A673 (cell line): Measurements from ENCODE around the gene SLC38A9. TPM values are rescaled to one million over a fixed set of nuclear protein-coding genes. Genes with fewer than 3 reads are reported as not detected.

Experiments
- BruUV-seq: library from RNA; stranded (reverse); fragments of 400-500 nt; replicated peaks from 2 replicates; lab custom pipeline; 2021; lab: Mats Ljungman, UMichigan
- CTCF ChIA-PET: fragments of 300-600 bp; sonication (Branson Sonifier 250); formaldehyde crosslinking; loops from one replicate; lab custom pipeline; 2022; ENCODE audit warnings: antibody characterized with exemption; lab: Charles Lee
- POLR2A ChIA-PET: fragments of 300-600 bp; sonication (Branson Sonifier 250); formaldehyde crosslinking; loops from one replicate; lab custom pipeline; 2022; ENCODE audit warnings: antibody characterized with exemption; ENCODE audit not compliant: low non-redundant PET; lab: Charles Lee
- DNase-seq: peaks from one replicate; pipeline ENCODE4 v3.0.0-alpha.2; 2015; ENCODE audit warnings: low spot score
- H3K27ac ChIP-seq: fragments of 200-600 bp; sonication (generic); 2 replicates; pipeline ENCODE4 v1.5.1; 2016; ENCODE audit warnings: mixed run types, low read depth, mild to moderate bottlenecking, mixed read lengths, antibody characterized with exemption, low read length; ENCODE audit not compliant: poor library complexity, severe bottlenecking
- H3K27me3 ChIP-seq: fragments of 200-600 bp; sonication (generic); replicated peaks from 2 replicates; pipeline ENCODE4 v1.6.1; 2017; ENCODE audit warnings: mixed run types, low read depth, mild to moderate bottlenecking, mixed read lengths, antibody characterized with exemption, low read length; ENCODE audit not compliant: insufficient read depth, poor library complexity
- H3K36me3 ChIP-seq: fragments of 200-600 bp; sonication (generic); 2 replicates; pipeline ENCODE4 v1.6.1; 2016; ENCODE audit warnings: mixed run types, mild to moderate bottlenecking, mixed read lengths, antibody characterized with exemption, low read length; ENCODE audit not compliant: insufficient read depth, poor library complexity, severe bottlenecking
- H3K4me1 ChIP-seq: fragments of 200-600 bp; sonication (generic); 2 replicates; pipeline ENCODE4 v1.6.1; 2017; ENCODE audit warnings: mixed run types, mild to moderate bottlenecking, mixed read lengths, antibody characterized with exemption, low read length; ENCODE audit not compliant: insufficient read depth, poor library complexity, severe bottlenecking
- H3K4me3 ChIP-seq: fragments of 200-600 bp; sonication (generic); 2 replicates; pipeline ENCODE4 v1.5.1; 2016; ENCODE audit warnings: low read depth, mixed run types, mild to moderate bottlenecking, mixed read lengths, low read length; ENCODE audit not compliant: poor library complexity, severe bottlenecking
- H3K9me3 ChIP-seq: fragments of 200-600 bp; sonication (generic); 2 replicates; pipeline ENCODE4 v1.6.1; 2016; ENCODE audit warnings: mixed run types, low read depth, mild to moderate bottlenecking, mixed read lengths, antibody characterized with exemption, low read length; ENCODE audit not compliant: poor library complexity, severe bottlenecking
- CTCF ChIP-seq: fragments of 300-800, 200-600 bp; sonication (generic); conservative IDR thresholded peaks from 2 replicates; pipeline ENCODE4 v1.5.1; 2017; ENCODE audit warnings: low read depth, mild to moderate bottlenecking, antibody characterized with exemption, low read length, moderate library complexity, mixed read lengths
- EZH2 ChIP-seq: fragments of 200-600 bp; sonication (generic); IDR thresholded peaks from 2 replicates; pipeline ENCODE4 v1.6.1; 2017; ENCODE audit warnings: borderline replicate concordance, low read depth, mild to moderate bottlenecking, mixed read lengths, antibody characterized with exemption, low read length; ENCODE audit not compliant: poor library complexity, severe bottlenecking
- intact Hi-C: fragments of 100-400 bp; cut with micrococcal nuclease; formaldehyde crosslinking; loops from one replicate; pipeline ENCODE4 v1.10.0; 2022; ENCODE audit not compliant: unreplicated experiment
- total RNA-seq: library from RNA; stranded (reverse); gene quantifications from 2 replicates; pipeline ENCODE4 v1.2.3, GENCODE V29; 2021

Gene SLC38A9
- total RNA-seq, 1 experiment from 2014 or later = 22.1 TPM

DNA sequence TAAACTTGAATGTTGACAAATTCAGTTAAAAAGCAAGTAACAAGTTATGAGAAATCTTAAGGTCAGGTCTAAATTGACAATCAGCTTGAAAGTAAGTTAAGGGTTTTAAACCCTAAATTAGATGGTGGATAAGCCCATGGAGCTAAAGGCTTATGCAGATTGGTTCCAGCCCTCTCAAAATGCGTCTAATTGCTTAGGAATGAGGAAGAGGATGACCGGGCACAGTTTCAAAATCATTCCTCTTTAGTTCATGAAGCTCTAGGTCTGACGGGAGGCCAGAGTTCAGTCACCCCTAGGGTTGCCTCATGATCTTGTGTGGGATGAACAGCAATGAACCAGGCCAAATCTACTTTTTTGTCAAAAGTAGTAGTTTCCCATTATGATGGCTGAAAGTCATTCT, 75.4 kb downstream of the SLC38A9 start:
- BruUV-seq = no TSS peak
- ChIA-PET POLR2A (no interaction called here), CTCF (no interaction called here)
- DNase-seq = no peak
- H3K27me3 ChIP-seq = no peaks in the 10 kb centered on the region
- TF ChIP-seq CTCF (no peak), EZH2 (no peak)
- H3K9me3 ChIP-seq = no peaks in the 10 kb centered on the region
- H3K27ac ChIP-seq = no peak overlapping the region
- H3K4me3 ChIP-seq = no peak overlapping the region
- intact Hi-C loops = no loop called here
- H3K36me3 ChIP-seq = no peaks in the 10 kb centered on the region
- peaks cover 9% of the 10 kb centered on the region for H3K4me1 ChIP-seq

DNA sequence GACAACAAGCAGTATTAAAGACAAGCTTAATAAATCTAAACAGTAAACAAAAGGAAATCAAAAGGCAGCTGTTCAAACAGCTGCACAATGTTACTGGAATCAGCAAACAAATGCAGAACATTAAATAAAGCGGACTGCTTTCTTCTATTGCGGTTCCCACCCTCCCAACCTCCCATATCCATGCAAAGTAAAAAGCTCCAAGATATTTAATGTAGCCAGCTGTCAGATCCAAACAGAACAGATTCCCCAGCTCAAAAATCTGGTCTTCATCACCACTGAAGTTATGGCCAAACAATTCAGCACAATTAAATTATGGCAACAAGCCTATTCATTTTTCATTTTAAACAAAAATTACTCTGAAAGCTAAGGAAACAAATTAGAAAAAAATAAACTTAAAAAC, 75.9 kb downstream of the SLC38A9 start:
- no peak for DNase-seq
- no TSS peak for BruUV-seq
- Histone ChIP-seq H3K4me3 (no peak overlapping the region), H3K27me3 (no peaks in the 10 kb centered on the region), H3K36me3 (no peaks in the 10 kb centered on the region), H3K9me3 (no peaks in the 10 kb centered on the region), H3K4me1 (peaks cover 9% of the 10 kb centered on the region), H3K27ac (no peak overlapping the region)
- POLR2A ChIA-PET = no interaction called here
- CTCF ChIA-PET = no interaction called here
- intact Hi-C loops = no loop called here
- TF ChIP-seq EZH2 (no peak), CTCF (no peak)

- no peak for DNase-seq
- ChIA-PET POLR2A (no interaction called here), CTCF (no interaction called here)
- no peak overlapping the region for H3K4me3 ChIP-seq
- no TSS peak for BruUV-seq
- intact Hi-C loops = no loop called here
- H3K9me3 ChIP-seq = no peaks in the 10 kb centered on the region
- TF ChIP-seq CTCF (no peak), EZH2 (no peak)
- H3K36me3 ChIP-seq = no peaks in the 10 kb centered on the region
- H3K27me3 ChIP-seq = no peaks in the 10 kb centered on the region
- H3K27ac ChIP-seq = no peak overlapping the region
- H3K4me1 ChIP-seq = peaks cover 9% of the 10 kb centered on the region
Observed at GRCh38 chr5:55634866-55635265, 77.3 kb downstream of the SLC38A9 start.
